Measurements from ENCODE around the gene PTCH2.

The PTCH2 gene

DNA sequence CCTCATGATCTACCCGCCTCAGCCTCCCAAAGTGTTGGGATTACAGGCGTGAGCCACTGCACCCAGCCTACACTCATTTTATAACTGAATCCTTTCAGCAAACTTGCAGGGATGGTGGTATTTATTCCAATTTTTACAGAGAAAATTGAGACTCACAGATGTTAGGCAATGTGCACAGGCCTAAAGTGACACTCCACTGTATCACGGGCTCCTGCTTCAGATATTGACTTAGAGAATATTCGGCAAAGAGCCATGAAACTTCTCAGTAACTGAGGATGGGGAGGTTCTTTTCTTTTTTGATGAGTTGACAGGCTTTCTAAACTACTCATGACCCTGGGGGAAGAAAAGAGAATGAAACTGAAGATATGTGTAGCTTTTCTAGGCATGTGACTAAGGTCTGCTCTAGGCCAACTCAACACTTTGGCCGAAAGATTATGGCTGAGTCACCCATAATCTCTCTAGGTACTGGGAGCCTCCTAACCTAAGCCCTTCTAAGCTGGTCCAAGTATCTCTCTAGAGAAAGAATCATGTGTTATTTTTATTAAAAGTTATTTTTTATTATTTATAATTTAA, 19.9 kb upstream of the PTCH2 start:
- Histone ChIP-seq H3K27ac (ENCODE audit: low read length) (no peak overlapping the region), H3K27me3 (ENCODE audit: low read depth, low read length) (no peaks in the 10 kb centered on the region), H3K9ac (ENCODE audit: low read length) (no peak overlapping the region), H4K20me1 (ENCODE audit: insufficient read depth, low read length) (no peaks in the 10 kb centered on the region), H3K4me2 (ENCODE audit: low read length) (no peak overlapping the region), H3K4me1 (ENCODE audit: low read length) (peaks cover 12% of the 10 kb centered on the region), H3K36me3 (replicated peaks; ENCODE audit: low read depth, low read length) (no peaks in the 10 kb centered on the region), H3K4me3 (ENCODE audit: low read length) (no peak overlapping the region), H3K79me2 (ENCODE audit: low read length) (no peaks in the 10 kb centered on the region), H2AFZ (ENCODE audit: low read depth, low read length) (no peak overlapping the region), H3K9me3 (ENCODE audit: insufficient read depth, low read length) (no peaks in the 10 kb centered on the region)
- TF ChIP-seq, protein P1, sequence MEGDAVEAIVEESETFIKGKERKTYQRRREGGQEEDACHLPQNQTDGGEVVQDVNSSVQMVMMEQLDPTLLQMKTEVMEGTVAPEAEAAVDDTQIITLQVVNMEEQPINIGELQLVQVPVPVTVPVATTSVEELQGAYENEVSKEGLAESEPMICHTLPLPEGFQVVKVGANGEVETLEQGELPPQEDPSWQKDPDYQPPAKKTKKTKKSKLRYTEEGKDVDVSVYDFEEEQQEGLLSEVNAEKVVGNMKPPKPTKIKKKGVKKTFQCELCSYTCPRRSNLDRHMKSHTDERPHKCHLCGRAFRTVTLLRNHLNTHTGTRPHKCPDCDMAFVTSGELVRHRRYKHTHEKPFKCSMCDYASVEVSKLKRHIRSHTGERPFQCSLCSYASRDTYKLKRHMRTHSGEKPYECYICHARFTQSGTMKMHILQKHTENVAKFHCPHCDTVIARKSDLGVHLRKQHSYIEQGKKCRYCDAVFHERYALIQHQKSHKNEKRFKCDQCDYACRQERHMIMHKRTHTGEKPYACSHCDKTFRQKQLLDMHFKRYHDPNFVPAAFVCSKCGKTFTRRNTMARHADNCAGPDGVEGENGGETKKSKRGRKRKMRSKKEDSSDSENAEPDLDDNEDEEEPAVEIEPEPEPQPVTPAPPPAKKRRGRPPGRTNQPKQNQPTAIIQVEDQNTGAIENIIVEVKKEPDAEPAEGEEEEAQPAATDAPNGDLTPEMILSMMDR (IDR thresholded peaks at IDR 0.05; ENCODE audit: low read depth, low read length), result no peak
- TF ChIP-seq EZH2phosphoT487 (IDR thresholded peaks at IDR 0.05; ENCODE audit: low read depth), result no peak

DNA sequence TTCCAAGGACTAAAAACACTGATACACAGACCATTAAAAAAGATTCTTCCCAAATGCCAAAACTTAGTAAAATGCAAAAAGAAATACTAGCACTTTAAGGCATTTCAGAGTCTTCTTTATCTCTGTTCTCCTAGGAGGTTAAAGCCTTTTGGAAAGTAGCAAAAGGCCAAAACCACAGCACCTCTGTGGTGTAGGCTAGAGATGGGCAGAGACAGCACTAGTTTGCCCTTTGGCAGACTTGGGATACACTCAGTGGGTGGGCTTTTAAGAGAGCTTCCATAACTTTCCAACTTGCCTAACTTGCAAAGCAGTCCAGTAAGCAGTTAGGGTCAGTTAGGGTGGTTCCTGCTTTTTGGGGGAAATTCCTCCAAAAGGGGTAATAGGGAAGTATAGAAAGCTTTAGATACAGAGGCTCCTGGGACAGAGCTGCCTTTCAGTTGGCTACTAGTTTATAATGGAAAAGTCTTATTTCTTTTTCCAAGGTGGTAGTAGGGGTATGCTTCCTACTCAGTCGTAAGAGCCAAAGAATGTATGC, 17.9 kb upstream of the PTCH2 start:
- no peak overlapping the region for H3K27ac ChIP-seq (ENCODE audit: low read length)
- no peaks in the 10 kb centered on the region for H3K36me3 ChIP-seq (replicated peaks; ENCODE audit: low read depth, low read length)
- H2AFZ ChIP-seq (ENCODE audit: low read depth, low read length), result no peak overlapping the region
- H3K4me3 ChIP-seq (ENCODE audit: low read length), result no peak overlapping the region
- H3K9ac ChIP-seq (ENCODE audit: low read length), result no peak overlapping the region
- no peaks in the 10 kb centered on the region for H3K27me3 ChIP-seq (ENCODE audit: low read depth, low read length)
- H4K20me1 ChIP-seq (ENCODE audit: insufficient read depth, low read length), result no peaks in the 10 kb centered on the region
- H3K4me2 ChIP-seq (ENCODE audit: low read length), result no peak overlapping the region
- H3K9me3 ChIP-seq (ENCODE audit: insufficient read depth, low read length), result no peaks in the 10 kb centered on the region
- H3K79me2 ChIP-seq (ENCODE audit: low read length), result no peaks in the 10 kb centered on the region
- TF ChIP-seq, protein P1 (IDR thresholded peaks at IDR 0.05; ENCODE audit: low read depth, low read length), result no peak
- H3K4me1 ChIP-seq (ENCODE audit: low read length), result peaks cover 19% of the 10 kb centered on the region

DNA sequence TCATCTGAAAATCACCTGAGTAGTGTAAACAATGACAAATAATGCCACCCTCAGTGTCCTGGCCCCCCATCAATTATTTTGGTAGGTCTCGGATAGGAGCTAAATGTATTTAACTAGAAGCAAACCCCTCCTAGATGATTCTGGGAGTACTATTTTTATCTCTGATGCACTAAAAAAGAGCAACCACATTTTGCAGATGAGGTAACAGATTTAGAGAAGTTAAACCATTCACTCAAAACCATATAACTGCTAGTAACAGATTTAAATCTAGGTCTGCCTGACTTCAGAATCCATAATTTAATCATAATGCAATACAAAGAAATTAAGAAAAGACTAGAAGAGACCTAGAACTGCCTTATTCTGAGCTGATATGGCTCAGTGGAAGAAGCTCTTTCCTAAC, 17.3 kb upstream of the PTCH2 start:
- H3K79me2 ChIP-seq (ENCODE audit: low read length), result no peaks in the 10 kb centered on the region
- no peaks in the 10 kb centered on the region for H3K27me3 ChIP-seq (ENCODE audit: low read depth, low read length)
- peaks cover 19% of the 10 kb centered on the region for H3K4me1 ChIP-seq (ENCODE audit: low read length)
- H3K4me2 ChIP-seq (ENCODE audit: low read length), result peak overlapping the region; percentile 28
- no peaks in the 10 kb centered on the region for H3K9me3 ChIP-seq (ENCODE audit: insufficient read depth, low read length)
- no peaks in the 10 kb centered on the region for H3K36me3 ChIP-seq (replicated peaks; ENCODE audit: low read depth, low read length)
- H3K4me3 ChIP-seq (ENCODE audit: low read length), result no peak overlapping the region
- H3K9ac ChIP-seq (ENCODE audit: low read length), result no peak overlapping the region
- H4K20me1 ChIP-seq (ENCODE audit: insufficient read depth, low read length), result no peaks in the 10 kb centered on the region
- TF ChIP-seq EZH2phosphoT487 (IDR thresholded peaks at IDR 0.05; ENCODE audit: low read depth), result no peak
- TF ChIP-seq, protein P1 (IDR thresholded peaks at IDR 0.05; ENCODE audit: low read depth, low read length), result no peak
- no peak overlapping the region for H3K27ac ChIP-seq (ENCODE audit: low read length)
- H2AFZ ChIP-seq (ENCODE audit: low read depth, low read length), result no peak overlapping the region

DNA sequence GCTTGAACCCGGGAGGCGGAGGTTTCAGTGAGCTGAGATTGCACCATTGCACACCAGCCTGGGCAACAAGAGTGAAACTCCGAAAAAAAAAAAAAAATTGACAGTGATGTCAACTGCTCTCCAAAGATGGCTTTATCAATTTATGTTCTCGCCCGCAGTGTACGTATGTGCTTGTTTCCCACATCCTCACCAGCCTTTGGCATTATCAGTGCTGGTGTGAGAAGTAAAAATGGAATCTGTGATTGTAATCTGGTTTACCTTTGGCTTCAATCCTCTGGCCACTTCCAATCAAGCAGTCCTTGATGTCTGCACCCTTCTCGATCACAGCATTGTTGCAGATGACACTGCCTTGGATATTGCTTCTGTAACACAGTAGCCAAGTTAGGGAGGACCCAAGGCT, 14.4 kb upstream of the PTCH2 start:
- Histone ChIP-seq H4K20me1 (ENCODE audit: insufficient read depth, low read length) (no peaks in the 10 kb centered on the region), H3K27ac (ENCODE audit: low read length) (no peak overlapping the region), H3K36me3 (replicated peaks; ENCODE audit: low read depth, low read length) (no peaks in the 10 kb centered on the region), H3K79me2 (ENCODE audit: low read length) (no peaks in the 10 kb centered on the region), H3K4me3 (ENCODE audit: low read length) (no peak overlapping the region), H2AFZ (ENCODE audit: low read depth, low read length) (no peak overlapping the region), H3K9me3 (ENCODE audit: insufficient read depth, low read length) (no peaks in the 10 kb centered on the region), H3K4me2 (ENCODE audit: low read length) (no peak overlapping the region), H3K27me3 (ENCODE audit: low read depth, low read length) (no peaks in the 10 kb centered on the region), H3K9ac (ENCODE audit: low read length) (no peak overlapping the region), H3K4me1 (ENCODE audit: low read length) (peaks cover 19% of the 10 kb centered on the region)
- TF ChIP-seq, protein P1 (IDR thresholded peaks at IDR 0.05; ENCODE audit: low read depth, low read length), result no peak
- no peak for TF ChIP-seq EZH2phosphoT487 (IDR thresholded peaks at IDR 0.05; ENCODE audit: low read depth)

Data from OCI-LY3 (cell line).